ENCODE measurements around the gene LRPPRC.

- no peak for TF ChIP-seq POLR2AphosphoS5 (IDR thresholded peaks at IDR 0.05; ENCODE audit: low read depth, low read length)
- no peak for TF ChIP-seq TAF1 (IDR thresholded peaks at IDR 0.05; ENCODE audit: borderline replicate concordance, insufficient read depth, low read length)
- TF ChIP-seq REST (IDR thresholded peaks at IDR 0.05; ENCODE audit: insufficient read depth in 1 of 2, low read depth in 2 of 2, low read length in 2 of 2), result no peak
These were observed 71.3 kb downstream of the LRPPRC start for GRCh38 chr2:43924463-43924862.

Measured in PFSK-1 (cell line).